ENCODE results near the gene PACS2. TPM values are rescaled to one million over a fixed set of nuclear protein-coding genes. Genes with fewer than 3 reads are reported as not detected.

PACS2 gene
- total RNA-seq, 2 donors from 2014 or later: 24.9 to 26.3 TPM

DNA sequence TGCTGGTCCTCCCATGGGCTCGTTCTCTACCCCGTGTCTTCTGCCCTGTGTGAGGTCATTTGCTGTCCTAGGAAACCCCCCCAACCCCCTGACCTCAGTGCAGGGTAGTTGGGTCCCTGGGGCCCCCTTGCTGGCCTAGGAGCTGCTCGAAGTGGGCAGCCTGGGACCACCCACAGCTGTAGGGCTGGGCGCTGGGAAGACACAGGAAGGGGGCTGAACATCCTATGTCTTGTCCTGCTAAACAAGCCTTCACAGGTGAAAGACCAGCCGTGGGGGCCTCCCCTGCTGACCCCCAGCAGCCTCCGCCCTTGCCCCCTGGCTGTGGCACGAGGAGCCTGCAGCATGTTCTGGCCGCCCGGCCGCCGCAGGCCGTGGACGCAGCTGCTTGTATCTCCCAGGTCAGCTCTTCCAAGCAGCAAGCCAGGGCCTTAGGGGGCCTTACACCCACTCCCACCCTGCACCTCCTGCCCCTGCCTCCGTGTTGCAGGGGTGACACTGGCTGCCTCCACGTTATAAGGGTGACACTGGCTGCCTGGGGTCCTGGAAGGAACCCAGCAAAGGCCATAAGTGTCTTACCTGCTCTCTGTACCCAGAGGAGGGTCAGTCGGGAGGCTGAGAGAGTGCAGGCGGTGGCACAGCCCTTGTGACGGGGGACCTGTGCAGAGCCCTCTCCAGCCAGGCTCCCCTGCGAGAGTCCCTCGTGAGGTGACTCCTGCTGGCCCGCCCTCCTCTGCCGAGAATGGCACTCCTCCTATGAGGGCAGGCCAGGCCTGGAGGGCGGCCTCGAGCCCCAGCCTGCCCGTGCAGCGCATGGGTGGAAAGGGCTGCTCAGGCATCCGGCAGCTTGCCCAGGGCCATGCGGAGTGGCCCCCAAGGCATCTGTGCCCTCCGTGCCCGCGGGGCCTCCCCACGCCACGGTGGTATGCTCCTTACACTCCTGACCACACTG is 72.3 kb downstream of the PACS2 start:
- Mint-ChIP-seq H3K9me3 (no peaks in the 10 kb centered on the region), H3K4me3 (no peak overlapping the region), H3K27me3 (no peaks in the 10 kb centered on the region), H3K27ac (no peak overlapping the region), H3K36me3 (no peaks in the 10 kb centered on the region), H3K4me1 (ENCODE audit: low read depth in 2 of 2) (peaks cover 0 to 2% of the 10 kb centered on the region in 2 donors)
- DNase-seq (ENCODE audit: low spot score) (no peak), ATAC-seq (no peak)

DNA sequence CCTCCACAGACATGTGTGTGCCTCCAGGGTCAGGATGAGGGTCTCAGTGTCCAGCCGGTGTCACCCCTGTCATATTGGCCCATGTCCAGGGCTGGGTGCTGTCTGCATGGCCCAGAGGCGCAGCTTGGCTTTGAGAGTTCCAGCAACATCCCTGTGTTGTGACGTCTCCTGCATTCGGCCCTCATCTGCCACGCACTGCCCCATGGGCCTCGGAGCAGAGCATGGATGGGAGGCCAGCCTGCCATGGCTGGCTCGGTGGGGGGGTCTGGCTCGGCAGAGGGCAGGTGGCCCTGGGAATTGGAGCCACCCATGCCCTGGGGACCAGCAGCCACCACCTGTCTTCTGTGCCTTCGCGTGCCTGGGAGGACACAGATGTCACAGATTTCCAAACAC is 73.0 kb downstream of the PACS2 start:
- DNase-seq (ENCODE audit: low spot score) (no peak), ATAC-seq (no peak)
- H3K36me3 Mint-ChIP-seq: no peaks in the 10 kb centered on the region
- peaks cover 0 to 2% of the 10 kb centered on the region in 2 donors for H3K4me1 Mint-ChIP-seq (ENCODE audit: low read depth in 2 of 2)
- H3K27ac Mint-ChIP-seq: no peak overlapping the region
- no peaks in the 10 kb centered on the region for H3K27me3 Mint-ChIP-seq
- H3K9me3 Mint-ChIP-seq: no peaks in the 10 kb centered on the region
- no peak overlapping the region for H3K4me3 Mint-ChIP-seq

DNA sequence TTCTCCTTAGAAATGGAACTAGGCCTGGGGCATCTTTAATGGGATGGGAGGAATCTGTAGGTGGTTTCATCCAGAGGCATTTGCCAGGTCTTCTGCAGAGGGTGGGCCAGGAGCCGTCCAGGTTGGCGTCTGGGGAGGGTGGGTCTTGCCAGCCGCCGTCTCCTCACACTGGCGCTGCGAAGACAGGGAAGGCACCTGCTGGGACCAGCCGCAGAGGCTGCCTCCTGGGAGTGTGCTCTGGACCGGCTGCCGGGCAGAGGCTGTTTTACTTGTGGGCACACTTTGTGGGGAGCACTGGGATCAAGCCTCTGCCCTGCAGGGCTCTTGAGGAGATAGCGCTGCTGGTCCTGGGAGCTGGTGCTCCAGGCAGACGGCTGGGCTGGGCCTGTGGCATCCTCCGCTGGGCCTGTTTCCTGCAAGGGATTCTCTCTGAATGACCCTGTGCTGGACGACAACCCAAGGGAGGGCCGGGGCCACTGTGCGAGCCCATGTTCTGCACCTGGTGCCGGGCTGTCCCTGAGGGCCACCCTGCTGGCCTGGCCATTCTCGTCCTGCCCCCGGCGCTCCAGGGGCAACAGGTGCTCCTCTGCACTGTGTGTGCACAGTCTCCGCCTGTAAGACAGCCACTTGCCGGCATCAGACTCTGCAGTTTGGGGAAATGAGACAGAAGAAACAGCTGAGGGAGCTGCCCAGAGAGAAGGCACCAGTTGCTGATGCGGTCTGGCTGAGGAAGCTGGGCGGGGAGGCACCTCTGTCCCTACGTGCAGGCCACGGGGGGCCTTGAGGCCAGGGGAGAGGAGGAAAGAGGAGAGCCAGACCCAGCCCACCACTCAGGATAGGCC is 73.8 kb downstream of the PACS2 start:
- H3K36me3 Mint-ChIP-seq: no peaks in the 10 kb centered on the region
- no peak overlapping the region for H3K4me3 Mint-ChIP-seq
- no peaks in the 10 kb centered on the region for H3K9me3 Mint-ChIP-seq
- DNase-seq (ENCODE audit: low spot score): no peak
- H3K27me3 Mint-ChIP-seq: no peaks in the 10 kb centered on the region
- no peak overlapping the region for H3K27ac Mint-ChIP-seq
- no peak for ATAC-seq
- H3K4me1 Mint-ChIP-seq (ENCODE audit: low read depth in 2 of 2): peaks cover 0 to 2% of the 10 kb centered on the region in 2 donors

DNA sequence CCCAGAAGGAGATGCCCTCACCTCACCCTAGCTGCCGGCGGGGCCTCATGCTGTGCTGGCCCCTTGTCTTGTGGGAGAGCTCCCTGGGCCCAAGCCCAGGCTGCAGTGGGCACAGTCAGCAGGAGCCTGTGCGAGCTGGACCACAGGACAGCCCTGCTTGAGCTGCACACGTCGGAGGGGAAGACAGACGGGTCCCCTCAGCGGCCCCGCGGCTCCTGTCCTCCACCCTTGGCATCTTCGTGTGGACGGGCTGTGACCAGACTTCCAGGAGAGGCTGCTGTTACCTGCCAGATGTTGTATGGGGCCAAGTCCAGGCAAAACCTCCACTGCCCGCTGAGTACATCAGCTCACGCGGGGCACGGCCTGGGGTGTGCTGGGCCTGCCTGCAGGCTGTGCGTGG is 74.4 kb downstream of the PACS2 start:
- DNase-seq (ENCODE audit: low spot score): no peak
- no peaks in the 10 kb centered on the region for H3K9me3 Mint-ChIP-seq
- no peaks in the 10 kb centered on the region for H3K36me3 Mint-ChIP-seq
- H3K27ac Mint-ChIP-seq: no peak overlapping the region
- H3K4me3 Mint-ChIP-seq: no peak overlapping the region
- no peak for ATAC-seq
- H3K27me3 Mint-ChIP-seq: no peaks in the 10 kb centered on the region
- H3K4me1 Mint-ChIP-seq (ENCODE audit: low read depth in 2 of 2): peaks cover 0 to 2% of the 10 kb centered on the region in 2 donors

DNA sequence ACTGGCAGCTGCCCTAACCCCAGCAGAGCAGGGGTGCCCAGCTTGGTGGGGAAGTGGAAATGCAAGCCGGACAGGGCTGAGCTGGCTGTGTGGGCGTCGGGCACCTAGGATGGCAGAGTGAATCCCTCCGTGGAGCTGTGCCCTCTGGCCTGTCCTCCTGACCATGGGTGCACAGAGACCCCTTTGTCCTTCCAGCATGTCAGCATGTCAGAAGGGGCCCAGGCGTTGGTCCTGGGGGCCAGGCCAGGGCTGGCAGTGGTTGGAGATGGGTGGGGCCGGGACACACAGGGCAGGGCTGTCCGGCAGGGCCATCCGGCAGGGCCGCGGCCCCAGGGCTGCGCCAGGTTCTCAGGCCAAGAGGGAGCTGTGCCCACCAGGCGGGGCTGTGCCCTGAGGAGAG is 75.0 kb downstream of the PACS2 start:
- H3K4me3 Mint-ChIP-seq: no peak overlapping the region
- H3K27me3 Mint-ChIP-seq: no peaks in the 10 kb centered on the region
- no peaks in the 10 kb centered on the region for H3K36me3 Mint-ChIP-seq
- H3K4me1 Mint-ChIP-seq (ENCODE audit: low read depth in 2 of 2): peaks cover 0 to 2% of the 10 kb centered on the region in 2 donors
- no peaks in the 10 kb centered on the region for H3K9me3 Mint-ChIP-seq
- H3K27ac Mint-ChIP-seq: no peak overlapping the region
- DNase-seq (ENCODE audit: low spot score) (no peak), ATAC-seq (no peak)

DNA sequence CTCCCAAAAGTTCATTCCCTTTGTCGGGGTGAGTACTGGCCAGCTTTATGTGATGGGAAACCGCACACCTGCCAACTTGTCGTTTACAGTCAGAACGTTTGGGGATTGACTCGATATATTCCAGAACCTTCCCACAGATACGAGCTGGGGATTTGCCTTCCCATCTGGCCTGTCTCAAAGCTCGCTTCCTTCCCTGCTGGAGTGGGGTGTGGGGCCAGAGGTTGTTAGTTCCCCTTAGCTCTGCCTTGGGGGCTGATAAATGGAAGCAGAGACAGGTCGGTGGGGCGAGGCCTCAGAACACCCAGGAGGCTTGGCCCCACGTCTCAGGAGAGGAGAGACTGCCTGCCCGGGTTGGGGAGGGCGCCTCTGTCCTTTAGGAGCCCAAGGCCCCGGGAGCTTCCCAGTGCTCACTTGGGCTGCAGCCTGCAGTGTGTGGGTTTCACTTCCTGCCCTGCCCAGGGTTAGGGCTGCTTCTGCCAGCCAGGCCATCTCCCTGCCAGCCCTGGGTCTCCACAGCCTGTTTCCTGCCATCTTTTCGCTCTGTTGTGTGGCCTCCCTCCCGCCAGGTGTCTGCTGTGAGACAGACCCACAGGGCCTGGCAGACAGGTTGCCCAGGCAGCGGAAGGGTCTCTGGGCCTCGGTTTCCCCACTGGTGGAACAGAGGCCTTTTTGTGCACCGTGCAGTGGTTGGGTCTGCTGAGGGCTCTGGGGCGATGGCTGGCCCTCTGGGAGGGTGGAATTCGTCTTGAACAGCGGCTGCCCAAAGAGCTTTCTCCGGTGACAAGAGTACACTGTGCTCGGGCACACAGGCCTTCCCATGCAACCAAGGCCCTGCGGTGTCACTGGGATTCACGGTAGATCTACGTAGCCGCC is 75.7 kb downstream of the PACS2 start:
- H3K27me3 Mint-ChIP-seq: no peaks in the 10 kb centered on the region

DNA sequence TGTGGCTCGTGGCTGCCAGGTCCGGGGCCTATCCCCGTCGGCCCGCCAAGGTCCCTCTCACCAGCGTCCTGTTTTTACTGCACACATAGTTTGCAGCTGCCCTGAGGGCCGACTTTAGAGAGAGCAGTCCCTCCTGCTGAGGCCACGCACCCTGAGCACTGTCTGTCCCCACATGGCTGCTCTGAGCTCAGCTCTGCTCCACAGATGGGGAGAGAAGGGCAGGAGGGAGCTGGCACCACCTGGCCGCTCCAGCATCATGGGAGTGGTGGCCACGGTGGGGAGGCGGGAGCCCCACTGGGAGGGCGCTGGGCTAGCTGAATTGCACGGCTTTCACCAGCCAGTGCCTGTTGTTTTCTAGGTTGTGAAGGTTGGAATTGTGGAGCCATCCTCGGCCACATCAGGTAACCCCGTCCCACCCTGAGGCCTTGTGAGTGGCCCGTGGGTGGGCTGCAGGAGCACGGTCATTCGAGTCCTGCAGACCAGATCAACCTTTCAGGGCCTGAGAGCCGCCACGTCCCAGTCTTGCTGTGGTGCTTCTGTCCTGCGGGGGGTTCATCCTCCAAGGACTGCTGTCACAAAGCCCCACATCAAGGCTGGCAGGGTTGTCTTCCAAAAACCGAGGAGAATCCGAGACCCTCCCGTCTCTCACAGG is 76.4 kb downstream of the PACS2 start:
- Mint-ChIP-seq H3K4me1 (ENCODE audit: low read depth in 2 of 2) (peaks cover 0 to 8% of the 10 kb centered on the region in 2 donors), H3K27ac (no peak overlapping the region), H3K27me3 (no peaks in the 10 kb centered on the region), H3K4me3 (no peak overlapping the region), H3K36me3 (no peaks in the 10 kb centered on the region), H3K9me3 (no peaks in the 10 kb centered on the region)
- DNase-seq (ENCODE audit: low spot score): no peak
- no peak for ATAC-seq

More for the DNA sequence above, 75.7 kb downstream of the PACS2 start:
- Mint-ChIP-seq H3K4me3 (no peak overlapping the region), H3K27ac (no peak overlapping the region), H3K36me3 (no peaks in the 10 kb centered on the region), H3K9me3 (no peaks in the 10 kb centered on the region), H3K4me1 (ENCODE audit: low read depth in 2 of 2) (peaks cover 0 to 5% of the 10 kb centered on the region in 2 donors)
- ATAC-seq: no peak
- DNase-seq (ENCODE audit: low spot score): no peak

DNA sequence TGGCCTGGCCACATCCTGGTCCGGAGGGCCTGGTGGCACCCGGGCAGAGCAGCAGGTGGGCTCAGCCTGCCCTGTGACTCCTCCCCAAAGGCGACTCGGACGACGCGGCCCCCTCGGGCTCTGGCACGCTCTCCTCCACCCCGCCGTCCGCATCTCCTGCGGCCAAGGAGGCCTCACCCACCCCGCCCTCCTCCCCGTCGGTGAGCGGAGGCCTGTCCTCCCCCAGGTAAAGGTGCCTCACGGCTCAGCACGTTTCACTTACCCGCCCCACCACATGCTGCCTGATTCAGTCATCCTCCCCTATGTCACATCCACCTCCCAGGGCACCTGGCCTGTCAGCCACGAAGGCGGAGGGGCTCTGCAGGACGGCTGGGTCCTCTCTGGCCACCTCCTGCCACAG is 77.0 kb downstream of the PACS2 start:
- H3K4me1 Mint-ChIP-seq (ENCODE audit: low read depth in 2 of 2): peaks cover 0 to 8% of the 10 kb centered on the region in 2 donors
- no peaks in the 10 kb centered on the region for H3K36me3 Mint-ChIP-seq
- DNase-seq (ENCODE audit: low spot score): no peak
- H3K4me3 Mint-ChIP-seq: no peak overlapping the region
- ATAC-seq: no peak
- H3K27ac Mint-ChIP-seq: no peak overlapping the region
- H3K9me3 Mint-ChIP-seq: no peaks in the 10 kb centered on the region
- H3K27me3 Mint-ChIP-seq: no peaks in the 10 kb centered on the region

DNA sequence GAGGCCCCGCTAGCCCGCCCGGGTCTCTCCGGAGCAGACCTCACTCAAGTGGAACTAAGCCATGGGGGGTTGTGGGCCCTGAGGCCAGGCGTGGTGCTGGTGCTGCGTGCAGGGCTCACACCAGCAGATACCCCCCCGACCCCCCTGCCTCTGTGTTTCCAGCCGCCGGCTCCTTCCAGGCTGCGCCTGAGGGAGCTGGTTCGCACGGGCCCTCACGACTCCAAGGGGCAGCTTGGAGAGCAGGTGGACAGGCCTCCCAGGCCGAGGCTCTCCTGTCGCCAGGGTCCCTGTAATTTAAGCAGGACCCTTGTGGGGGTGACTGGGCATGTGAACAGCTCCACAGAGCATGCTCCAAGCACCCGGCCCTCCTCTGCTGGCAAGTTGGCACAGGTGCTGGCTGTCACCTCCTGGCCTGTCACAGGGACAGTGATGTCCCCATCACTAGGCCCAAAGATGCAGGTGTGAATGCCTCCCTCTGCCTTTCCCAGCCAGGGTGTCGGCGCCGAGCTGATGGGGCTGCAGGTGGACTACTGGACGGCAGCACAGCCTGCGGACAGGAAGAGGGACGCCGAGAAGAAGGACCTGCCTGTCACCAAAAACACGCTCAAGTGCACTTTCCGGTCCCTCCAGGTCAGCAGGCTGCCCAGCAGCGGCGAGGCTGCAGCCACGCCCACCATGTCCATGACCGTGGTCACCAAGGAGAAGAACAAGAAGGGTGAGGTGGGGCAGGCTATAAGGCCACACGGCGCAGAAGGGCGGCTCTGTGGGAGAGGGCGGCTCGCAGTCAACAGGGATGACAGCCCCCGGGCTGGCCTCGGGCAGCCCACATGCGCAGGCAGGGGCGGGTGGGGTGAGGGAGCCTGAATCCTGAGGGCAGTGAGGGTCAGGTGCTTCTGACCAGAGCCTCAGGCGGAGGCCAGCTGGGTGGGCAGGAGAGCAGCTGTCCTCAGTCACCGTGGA is 77.9 kb downstream of the PACS2 start:
- ATAC-seq: no peak
- Mint-ChIP-seq H3K27ac (no peak overlapping the region), H3K4me1 (ENCODE audit: low read depth in 2 of 2) (peaks cover 0 to 8% of the 10 kb centered on the region in 2 donors), H3K4me3 (no peak overlapping the region), H3K36me3 (no peaks in the 10 kb centered on the region), H3K9me3 (no peaks in the 10 kb centered on the region), H3K27me3 (no peaks in the 10 kb centered on the region)
- DNase-seq (ENCODE audit: low spot score): no peak

DNA sequence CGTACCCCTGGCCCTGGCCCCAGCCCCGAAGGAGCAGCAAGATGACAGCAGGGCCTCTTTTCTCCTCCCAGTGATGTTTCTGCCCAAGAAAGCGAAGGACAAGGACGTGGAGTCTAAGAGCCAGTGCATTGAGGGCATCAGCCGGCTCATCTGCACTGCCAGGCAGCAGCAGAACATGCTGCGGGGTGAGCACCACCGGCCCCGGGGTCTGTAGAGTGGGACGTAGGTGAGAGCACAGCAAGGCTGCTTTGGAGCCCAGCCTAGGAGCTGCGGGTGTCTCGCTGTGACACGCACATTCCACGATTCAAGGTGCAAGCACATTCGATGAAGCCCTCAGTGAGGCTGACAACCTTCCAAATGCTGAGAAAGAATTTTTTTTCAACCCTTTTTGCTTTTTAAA is 78.6 kb downstream of the PACS2 start:
- Mint-ChIP-seq H3K4me1 (ENCODE audit: low read depth in 2 of 2) (peaks cover 0 to 11% of the 10 kb centered on the region in 2 donors), H3K4me3 (no peak overlapping the region), H3K27me3 (no peaks in the 10 kb centered on the region), H3K36me3 (no peaks in the 10 kb centered on the region), H3K9me3 (no peaks in the 10 kb centered on the region), H3K27ac (no peak overlapping the region)
- no peak for ATAC-seq
- DNase-seq (ENCODE audit: low spot score): no peak

DNA sequence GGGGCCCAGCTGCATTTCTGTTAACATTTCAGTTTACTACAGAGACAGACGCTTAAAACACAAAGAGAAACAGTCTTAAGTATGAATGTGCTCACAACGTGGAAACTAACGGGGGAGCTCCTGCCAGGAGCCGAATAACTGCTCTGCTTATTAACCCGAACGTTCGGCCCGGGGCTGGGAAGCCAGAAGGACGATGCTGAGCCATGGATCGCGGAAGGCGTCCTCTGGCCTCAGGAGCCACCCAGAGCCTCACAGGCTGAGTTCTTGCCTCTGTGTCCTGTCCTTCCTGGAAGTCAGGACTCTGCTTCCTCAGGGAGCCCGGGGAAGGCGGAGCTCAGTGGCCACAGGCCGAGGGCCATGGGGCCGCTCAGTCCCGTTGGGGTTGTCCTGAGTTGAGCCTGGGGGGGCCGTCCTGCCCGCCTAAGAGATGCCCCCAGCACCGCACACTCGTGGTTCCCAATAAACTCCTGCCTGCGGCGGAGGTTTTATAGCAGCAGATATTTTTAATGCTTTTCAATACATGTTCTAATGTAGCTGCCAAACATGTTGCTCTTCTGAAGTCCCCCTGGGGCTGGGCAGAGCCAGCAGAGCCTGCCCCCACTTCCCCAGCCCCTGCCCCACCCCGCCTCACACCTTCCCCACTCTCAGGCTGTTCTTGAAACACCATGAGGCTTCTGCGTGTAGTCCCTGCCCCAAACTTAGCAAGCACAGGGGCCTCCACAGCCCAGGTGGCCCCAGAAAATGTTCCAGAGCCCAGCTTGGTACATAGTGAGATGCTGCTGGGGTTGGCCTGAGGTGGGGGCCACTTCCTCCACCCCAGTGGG is 80.4 kb downstream of the PACS2 start:
- H3K27ac Mint-ChIP-seq: no peak overlapping the region
- H3K4me3 Mint-ChIP-seq: no peak overlapping the region
- no peak for ATAC-seq
- no peaks in the 10 kb centered on the region for H3K9me3 Mint-ChIP-seq
- H3K36me3 Mint-ChIP-seq: no peaks in the 10 kb centered on the region
- H3K4me1 Mint-ChIP-seq (ENCODE audit: low read depth in 2 of 2): peaks cover 0 to 17% of the 10 kb centered on the region in 2 donors
- DNase-seq (ENCODE audit: low spot score): no peak
- no peaks in the 10 kb centered on the region for H3K27me3 Mint-ChIP-seq

DNA sequence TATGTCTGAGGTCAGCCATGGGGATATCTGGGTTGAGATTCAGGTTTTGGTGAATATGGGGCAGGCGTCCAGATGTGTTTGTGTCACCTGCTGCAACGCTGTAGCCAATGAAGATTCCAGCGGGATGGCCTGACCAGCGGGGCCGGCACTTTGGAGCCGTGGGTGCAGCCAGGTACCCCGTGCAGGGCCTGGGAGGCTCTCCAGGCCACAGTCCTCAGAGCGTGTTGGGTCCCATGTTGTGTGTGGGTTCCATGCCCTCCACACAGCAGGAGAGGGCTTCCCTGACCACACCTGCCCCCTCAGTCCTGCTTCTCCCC is 80.9 kb downstream of the PACS2 start:
- Mint-ChIP-seq H3K27ac (no peak overlapping the region), H3K4me3 (no peak overlapping the region), H3K27me3 (no peaks in the 10 kb centered on the region), H3K9me3 (no peaks in the 10 kb centered on the region), H3K36me3 (peaks cover 4% of the 10 kb centered on the region), H3K4me1 (ENCODE audit: low read depth in 2 of 2) (peaks cover 0 to 19% of the 10 kb centered on the region in 2 donors)
- ATAC-seq: no peak
- no peak for DNase-seq (ENCODE audit: low spot score)
